KOPT-K1 (cell line): ENCODE measurements around the gene ATP13A2.

Experiments
- H3K27ac ChIP-seq: fragments of 200-600 bp; sonication (generic); 2 replicates; pipeline ENCODE4 v1.5.1; 2016; ENCODE audit warnings: antibody characterized with exemption, mild to moderate bottlenecking, low read depth, low read length; ENCODE audit not compliant: poor library complexity, severe bottlenecking
- H3K36me3 ChIP-seq: fragments of 200-600 bp; sonication (generic); 2 replicates; pipeline ENCODE4 v1.5.1; 2017; ENCODE audit warnings: antibody characterized with exemption, mild to moderate bottlenecking, low read length, moderate library complexity; ENCODE audit not compliant: insufficient read depth
- H3K9me3 ChIP-seq: fragments of 200-600 bp; sonication (generic); 2 replicates; pipeline ENCODE4 v1.5.1; 2017; ENCODE audit warnings: antibody characterized with exemption, low read length, mild to moderate bottlenecking; ENCODE audit not compliant: insufficient read depth, poor library complexity, severe bottlenecking

ATP13A2 gene, protein sequence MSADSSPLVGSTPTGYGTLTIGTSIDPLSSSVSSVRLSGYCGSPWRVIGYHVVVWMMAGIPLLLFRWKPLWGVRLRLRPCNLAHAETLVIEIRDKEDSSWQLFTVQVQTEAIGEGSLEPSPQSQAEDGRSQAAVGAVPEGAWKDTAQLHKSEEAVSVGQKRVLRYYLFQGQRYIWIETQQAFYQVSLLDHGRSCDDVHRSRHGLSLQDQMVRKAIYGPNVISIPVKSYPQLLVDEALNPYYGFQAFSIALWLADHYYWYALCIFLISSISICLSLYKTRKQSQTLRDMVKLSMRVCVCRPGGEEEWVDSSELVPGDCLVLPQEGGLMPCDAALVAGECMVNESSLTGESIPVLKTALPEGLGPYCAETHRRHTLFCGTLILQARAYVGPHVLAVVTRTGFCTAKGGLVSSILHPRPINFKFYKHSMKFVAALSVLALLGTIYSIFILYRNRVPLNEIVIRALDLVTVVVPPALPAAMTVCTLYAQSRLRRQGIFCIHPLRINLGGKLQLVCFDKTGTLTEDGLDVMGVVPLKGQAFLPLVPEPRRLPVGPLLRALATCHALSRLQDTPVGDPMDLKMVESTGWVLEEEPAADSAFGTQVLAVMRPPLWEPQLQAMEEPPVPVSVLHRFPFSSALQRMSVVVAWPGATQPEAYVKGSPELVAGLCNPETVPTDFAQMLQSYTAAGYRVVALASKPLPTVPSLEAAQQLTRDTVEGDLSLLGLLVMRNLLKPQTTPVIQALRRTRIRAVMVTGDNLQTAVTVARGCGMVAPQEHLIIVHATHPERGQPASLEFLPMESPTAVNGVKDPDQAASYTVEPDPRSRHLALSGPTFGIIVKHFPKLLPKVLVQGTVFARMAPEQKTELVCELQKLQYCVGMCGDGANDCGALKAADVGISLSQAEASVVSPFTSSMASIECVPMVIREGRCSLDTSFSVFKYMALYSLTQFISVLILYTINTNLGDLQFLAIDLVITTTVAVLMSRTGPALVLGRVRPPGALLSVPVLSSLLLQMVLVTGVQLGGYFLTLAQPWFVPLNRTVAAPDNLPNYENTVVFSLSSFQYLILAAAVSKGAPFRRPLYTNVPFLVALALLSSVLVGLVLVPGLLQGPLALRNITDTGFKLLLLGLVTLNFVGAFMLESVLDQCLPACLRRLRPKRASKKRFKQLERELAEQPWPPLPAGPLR

DNA sequence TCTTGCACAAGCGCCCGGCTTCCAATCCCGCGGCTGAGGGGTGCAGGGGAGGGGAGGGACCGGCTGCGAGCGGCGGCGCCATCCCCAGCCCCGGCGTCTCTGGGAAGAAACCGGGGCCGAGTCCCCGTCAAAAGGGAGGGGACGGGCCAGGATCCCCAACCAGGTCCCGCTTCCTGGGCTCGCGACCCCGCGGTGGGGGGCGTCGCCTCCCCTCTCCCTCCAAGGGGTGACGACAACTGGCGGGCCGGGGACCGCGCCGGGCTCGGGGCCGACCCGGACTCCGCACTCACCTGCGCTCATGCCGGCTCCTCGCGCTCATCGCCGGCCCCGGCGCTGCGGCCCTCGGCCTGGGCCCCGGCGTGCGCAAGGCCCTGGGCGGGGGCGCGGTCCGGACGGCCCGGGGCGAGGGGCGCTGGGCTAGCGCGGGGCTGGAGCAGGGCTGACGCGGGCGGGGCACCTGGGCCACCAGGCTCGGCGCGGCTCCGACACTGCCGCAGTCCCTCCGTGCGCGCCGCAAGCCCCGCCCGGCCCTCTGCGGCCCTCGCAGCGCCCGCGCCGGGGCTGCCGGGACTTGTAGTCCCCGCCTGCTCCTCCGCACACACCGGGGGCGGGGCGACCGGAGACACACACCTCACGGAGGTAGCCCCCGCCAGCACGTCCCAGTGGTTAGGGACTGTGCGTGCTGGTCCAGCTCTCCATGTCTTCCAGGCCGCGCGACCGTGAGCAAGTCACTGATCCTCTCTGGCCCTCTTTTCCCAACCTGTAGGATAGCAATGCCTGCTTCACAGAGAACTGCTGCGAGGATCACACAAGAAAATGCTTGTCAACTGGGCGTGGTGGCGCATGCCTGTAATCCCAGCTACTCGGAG lies at the start of gene ATP13A2:
Gene ATP13A2, minus strand, starts transcription at position 490 of the 869 bp plus-strand sequence. Its CDS starts 190 bp downstream, at position 300.
- H3K27ac ChIP-seq = peak within 1 kb of the TSS; percentile 44

DNA sequence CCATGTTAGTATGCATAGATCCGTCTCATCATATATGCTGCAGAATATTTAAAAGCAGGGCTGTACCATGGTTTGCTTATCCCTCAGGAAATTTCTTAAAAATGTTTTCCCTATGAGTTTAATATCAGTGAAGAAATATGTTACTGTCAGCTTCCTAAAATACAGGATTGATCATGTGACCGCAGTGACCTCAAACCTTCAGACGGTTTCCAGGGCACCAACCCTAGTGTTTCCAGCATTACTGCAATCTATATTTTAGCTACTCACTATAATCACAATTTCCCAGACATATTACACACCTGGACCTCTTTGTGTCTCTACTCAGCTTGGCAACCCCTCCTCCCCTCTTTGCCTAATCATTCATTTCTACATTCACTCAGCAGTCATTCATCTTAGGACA lies 49.8 kb upstream of the ATP13A2 start:
- Histone ChIP-seq H3K9me3 (peaks cover 14% of the 10 kb centered on the region), H3K27ac (no peak overlapping the region), H3K36me3 (no peaks in the 10 kb centered on the region)

More for the DNA sequence above, at the start of gene ATP13A2:
- H3K36me3 ChIP-seq = no peaks in the 10 kb centered on the region
- H3K9me3 ChIP-seq = no peaks in the 10 kb centered on the region

DNA sequence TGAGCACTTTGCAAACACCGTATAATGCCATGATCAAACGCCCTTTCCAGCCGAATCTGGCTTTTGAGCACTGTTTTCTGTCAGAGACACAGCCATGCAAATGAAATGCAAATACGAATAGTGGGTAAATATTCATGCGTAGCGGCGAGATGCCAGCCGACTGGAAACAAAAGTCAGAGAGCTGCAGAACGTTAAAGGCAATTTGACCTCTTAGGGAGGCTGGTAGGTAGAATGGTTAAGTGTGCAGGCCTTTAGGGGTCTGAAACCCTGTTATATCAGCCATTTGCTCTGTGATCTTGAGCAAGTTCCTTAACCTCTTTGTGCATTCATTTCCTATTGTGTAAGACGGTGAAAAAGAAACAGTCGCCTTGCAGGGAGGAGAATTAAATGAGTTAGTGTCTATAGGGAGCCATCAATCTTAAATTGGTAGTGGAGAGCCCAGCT lies 48.6 kb upstream of the ATP13A2 start:
- H3K9me3 ChIP-seq = peaks cover 10% of the 10 kb centered on the region
- H3K36me3 ChIP-seq = no peaks in the 10 kb centered on the region
- no peak overlapping the region for H3K27ac ChIP-seq

DNA sequence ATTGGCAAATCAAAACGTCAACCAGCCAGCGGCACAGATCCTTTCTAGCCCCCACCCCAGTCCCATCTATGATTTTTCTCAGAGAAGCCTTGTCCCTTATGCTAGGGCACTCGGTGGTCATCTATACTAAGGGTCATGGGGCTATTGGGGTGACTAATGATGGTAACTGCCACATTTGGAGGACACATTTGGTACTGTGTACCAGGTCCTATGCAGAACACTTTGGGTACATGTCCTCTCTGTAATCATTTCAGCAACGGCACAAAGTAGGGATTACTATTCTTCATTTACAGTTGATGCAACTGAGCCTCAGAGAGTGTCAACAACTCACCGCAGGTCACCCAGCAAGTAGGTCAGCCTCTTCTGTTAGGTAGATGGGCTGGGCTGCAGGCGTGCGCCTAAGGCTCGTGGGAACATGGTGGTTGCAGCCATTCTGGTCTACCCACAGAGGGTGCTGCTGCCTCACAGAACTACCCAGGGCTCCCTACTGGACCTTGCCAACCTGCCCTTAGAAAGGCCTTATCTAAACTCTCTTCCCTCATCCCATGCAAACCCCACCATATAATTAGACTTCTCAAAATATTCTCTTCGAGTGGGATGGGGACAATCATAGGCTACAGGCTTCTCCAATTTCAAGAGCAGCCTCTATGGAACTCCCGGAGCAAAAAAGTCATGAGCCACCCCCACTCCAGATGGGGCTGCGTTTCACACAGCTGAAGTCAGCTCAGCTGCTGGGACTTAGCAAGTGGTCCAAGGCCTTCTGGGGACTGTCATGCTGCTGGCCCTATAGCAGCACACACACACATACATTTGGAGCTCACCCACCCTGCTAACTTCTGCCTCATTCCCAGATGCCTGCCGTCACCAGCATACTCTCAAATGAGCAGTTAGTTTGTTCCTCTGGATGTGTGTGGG lies 47.9 kb upstream of the ATP13A2 start:
- Histone ChIP-seq H3K36me3 (no peaks in the 10 kb centered on the region), H3K9me3 (peaks cover 3% of the 10 kb centered on the region), H3K27ac (no peak overlapping the region)

DNA sequence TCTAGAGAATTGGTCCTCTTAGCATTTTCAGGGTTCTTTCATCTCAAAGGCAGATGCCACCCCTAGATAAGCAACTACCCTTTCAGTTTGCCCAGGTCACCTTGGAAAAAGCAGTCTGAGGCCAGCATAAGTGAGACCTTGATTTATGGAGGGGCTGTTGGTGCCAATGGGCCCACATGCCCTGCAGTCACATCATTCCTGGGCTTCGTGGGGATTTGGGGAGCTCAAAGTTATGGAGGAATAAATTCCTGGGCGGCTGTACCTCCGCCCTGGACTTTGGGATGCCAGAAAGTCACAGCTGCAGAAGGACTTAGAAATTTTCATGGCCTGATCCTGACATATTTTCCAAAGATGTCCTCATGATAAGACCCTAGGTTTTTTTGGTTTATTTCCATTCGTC lies 44.8 kb upstream of the ATP13A2 start:
- H3K36me3 ChIP-seq = peaks cover 4% of the 10 kb centered on the region; the same call in 1 of the 2 replicates
- H3K27ac ChIP-seq = no peak overlapping the region
- no peaks in the 10 kb centered on the region for H3K9me3 ChIP-seq

DNA sequence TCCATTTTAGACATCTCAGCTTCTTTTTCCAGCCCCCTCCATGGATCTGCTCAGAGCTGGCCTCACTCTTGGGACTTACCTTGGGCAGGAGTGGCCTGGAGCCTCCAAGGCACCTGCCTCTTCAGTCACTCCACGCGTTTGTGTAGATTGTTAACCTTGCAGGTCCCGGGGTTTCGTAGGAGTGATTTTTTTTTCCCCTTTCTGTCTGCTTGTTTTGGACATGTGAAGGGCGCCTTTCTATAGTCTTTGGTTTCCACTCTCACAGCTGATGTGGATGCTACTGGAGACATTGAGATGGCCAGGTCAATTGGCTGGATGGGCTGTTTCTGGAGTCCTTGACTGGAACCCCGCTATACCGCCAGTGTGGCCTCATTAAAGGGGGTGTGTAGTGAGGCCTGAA lies 44.1 kb upstream of the ATP13A2 start:
- Histone ChIP-seq H3K27ac (no peak overlapping the region), H3K36me3 (peaks cover 12% of the 10 kb centered on the region; the same call in 1 of the 2 replicates), H3K9me3 (no peaks in the 10 kb centered on the region)

DNA sequence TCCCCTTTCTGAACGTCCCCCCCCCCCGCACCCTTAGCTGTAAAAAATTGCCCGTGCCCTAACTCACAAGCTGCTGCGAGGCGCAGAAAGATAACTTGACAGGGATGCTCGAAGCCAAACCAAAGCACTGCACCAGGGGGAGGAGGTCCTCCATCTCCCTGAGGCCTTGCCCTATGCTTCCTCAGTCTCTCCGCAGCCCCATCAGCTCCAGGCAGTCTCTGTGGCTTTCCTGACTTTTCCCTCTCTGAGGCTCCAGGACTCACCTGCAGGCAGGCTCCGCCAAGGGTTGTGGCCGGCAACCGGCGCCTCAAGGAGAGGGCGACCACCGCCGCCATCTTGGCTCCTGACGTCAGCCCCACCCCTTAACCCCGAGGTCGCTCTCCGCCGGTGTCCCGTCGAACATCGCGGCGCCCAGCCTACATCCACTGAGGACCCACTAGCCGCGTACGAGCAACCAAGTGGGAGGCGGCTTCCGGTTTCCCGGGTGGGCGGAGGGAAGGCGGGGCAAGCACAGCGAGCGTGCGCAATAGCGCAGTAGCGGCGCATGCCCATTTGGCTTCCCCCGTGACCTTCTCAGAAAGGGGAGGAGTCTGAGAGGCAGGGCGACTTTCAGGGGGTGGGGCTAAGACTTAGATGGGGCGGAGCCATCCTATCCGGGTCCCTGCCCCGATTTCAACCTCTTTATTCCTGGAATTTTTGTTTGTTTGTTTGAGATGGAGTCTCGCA lies 42.1 kb upstream of the ATP13A2 start, which contains the start of gene SDHB:
Gene SDHB, minus strand, starts transcription at position 348 of the 726 bp plus-strand sequence. Its CDS starts 13 bp downstream, at position 335.
- Histone ChIP-seq H3K36me3 (peaks cover 31% of the 10 kb centered on the region), H3K9me3 (no peaks in the 10 kb centered on the region), H3K27ac (peak within 1 kb of the TSS; percentile 64)

DNA sequence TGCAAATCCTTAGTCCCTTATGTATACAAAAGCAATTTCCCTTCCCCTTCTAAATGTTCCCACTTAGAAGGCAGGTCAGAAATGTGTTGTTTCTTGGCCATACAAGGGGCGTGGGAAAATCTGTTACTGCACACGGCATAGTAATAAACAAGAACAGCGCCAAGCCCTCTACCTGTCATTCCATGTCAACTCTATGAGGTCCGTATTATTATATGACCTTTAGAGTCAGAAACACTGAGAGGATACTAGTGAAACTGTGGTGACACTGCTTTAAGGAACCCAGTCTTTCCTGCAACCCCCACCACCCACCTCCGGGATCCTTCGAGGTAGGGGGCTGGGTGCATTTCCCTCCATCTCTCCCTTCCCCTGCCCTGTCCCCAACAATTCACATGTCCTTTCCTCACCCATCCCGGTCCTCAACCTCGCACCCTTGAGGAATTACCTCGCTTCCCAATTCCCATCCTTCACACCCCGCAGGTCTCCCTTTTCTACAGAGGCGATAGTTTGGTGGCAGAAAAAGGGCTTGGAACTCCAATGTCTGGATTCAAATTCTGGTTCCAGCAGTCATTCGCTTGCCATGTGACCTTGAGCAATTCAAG lies 41.5 kb upstream of the ATP13A2 start:
- H3K36me3 ChIP-seq = peaks cover 32% of the 10 kb centered on the region
- H3K9me3 ChIP-seq = no peaks in the 10 kb centered on the region

DNA sequence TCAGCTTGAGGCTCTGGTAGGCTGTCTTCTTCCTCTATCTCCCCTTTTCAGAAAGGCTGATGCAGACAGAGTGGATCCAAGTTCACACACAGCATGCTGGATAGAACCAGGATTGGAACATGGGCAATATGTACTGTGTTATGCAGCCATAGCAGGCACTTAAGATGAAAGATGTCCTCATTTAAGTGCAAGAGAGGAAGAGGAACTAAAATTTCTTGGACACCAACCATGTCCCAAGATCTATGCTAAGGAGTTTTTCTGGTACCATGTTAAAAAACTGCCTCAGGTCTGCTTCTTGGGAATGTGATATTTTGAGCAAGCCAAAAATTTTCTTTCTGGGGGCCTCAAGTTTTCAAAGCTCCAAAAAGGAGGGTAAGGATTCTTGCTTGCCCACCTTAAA lies 40.9 kb upstream of the ATP13A2 start:
- Histone ChIP-seq H3K36me3 (peaks cover 32% of the 10 kb centered on the region), H3K27ac (peak overlapping the region; percentile 64), H3K9me3 (no peaks in the 10 kb centered on the region)

More for the DNA sequence above, 41.5 kb upstream of the ATP13A2 start:
- peak overlapping the region; percentile 64 for H3K27ac ChIP-seq

DNA sequence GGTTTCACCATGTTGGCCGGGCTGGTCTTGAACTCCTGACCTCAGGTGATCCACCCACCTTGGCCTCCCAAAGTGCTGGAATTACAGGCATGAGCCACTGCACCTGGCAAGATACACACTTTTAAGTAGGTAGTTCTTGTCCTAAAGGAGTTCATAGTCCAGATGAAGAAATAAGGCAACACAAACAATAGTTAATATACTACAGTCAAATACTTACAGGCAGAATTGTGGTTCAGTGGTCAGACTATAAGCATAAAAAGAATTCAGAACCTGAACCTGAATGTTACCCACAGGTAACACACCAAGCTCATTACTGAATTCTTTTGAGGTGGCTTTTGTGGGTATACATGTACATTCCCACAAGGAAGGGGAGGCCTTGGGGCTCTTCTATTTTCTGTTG lies 40.3 kb upstream of the ATP13A2 start:
- Histone ChIP-seq H3K36me3 (peaks cover 32% of the 10 kb centered on the region), H3K27ac (no peak overlapping the region), H3K9me3 (no peaks in the 10 kb centered on the region)

DNA sequence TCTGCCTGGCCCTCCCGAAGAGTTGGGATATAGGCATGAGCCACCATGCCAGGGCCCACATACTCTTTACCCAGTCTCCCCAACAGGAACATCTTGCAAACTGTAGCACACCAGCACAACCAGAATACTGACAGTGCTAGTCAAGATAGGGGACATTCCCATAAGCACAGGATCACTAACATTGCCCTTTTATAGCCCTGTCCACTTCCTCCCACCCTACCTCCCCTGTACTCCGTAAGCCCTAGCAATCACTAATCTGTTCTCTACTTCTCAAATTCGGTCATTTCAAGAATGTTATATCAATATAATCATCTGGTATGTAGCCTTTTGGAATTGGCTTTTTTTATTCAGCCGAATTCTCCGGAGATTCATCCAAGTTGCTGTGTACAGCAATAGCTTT lies 36.2 kb upstream of the ATP13A2 start:
- no peak overlapping the region for H3K27ac ChIP-seq
- no peaks in the 10 kb centered on the region for H3K9me3 ChIP-seq
- H3K36me3 ChIP-seq = peaks cover 56% of the 10 kb centered on the region

DNA sequence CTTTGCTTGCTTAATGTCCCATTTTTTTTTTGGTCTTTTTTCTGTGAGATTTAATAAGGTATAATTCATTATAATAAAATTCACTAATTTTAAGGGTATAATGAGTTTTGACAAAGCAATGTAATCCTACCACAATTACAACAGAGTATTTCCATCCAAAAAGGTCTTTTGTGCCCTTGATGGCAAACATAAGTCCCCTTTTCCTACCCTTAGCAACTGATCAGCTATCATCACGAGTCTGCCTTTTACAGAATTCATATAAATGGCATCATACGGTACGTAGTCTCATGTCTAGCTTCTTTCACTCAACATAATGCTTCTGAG lies 34.6 kb upstream of the ATP13A2 start:
- no peak overlapping the region for H3K27ac ChIP-seq
- peaks cover 66% of the 10 kb centered on the region for H3K36me3 ChIP-seq

More for the DNA sequence above, 34.6 kb upstream of the ATP13A2 start:
- H3K9me3 ChIP-seq = no peaks in the 10 kb centered on the region
